Left ventricle myocardium inferior (tissue), 1 donor: Measurements from ENCODE around the gene PRDM2. TPM values are rescaled to one million over a fixed set of nuclear protein-coding genes. Genes with fewer than 3 reads are reported as not detected.

Source experiments
- DNase-seq: peaks from one replicate; pipeline ENCODE4 v3.0.0-alpha.2; 2020
- H3K27ac ChIP-seq: fragments of 200-600 bp; replicated peaks from 2 replicates; pipeline ENCODE4 v1.8.0; 2021
- H3K27me3 ChIP-seq: fragments of 200-600 bp; 2 replicates; pipeline ENCODE4 v1.8.0; 2021; ENCODE audit warnings: low read depth
- H3K36me3 ChIP-seq: fragments of 200-600 bp; 2 replicates; pipeline ENCODE4 v1.8.0; 2021
- H3K4me1 ChIP-seq: fragments of 200-600 bp; 2 replicates; pipeline ENCODE4 v1.8.0; 2021
- H3K4me3 ChIP-seq: fragments of 200-600 bp; 2 replicates; pipeline ENCODE4 v1.8.0; 2021; ENCODE audit warnings: mild to moderate bottlenecking, moderate library complexity
- H3K9me3 ChIP-seq: fragments of 200-600 bp; replicated peaks from 2 replicates; pipeline ENCODE4 v1.8.0; 2021
- intact Hi-C: fragments of 100-400 bp; cut with micrococcal nuclease; formaldehyde crosslinking; loops from one replicate; pipeline ENCODE4 v1.11.0; 2022
- total RNA-seq: library from RNA; stranded (reverse); fragmentation: NEBNext Ultra II Directional; extraction: Animal tissue kit (Norgen Biotek cat#: 25700); gene quantifications from one replicate; pipeline ENCODE4 v1.2.1, GENCODE V29; 2021
- TF ChIP-seq, protein P1 (sequence below): fragments of 200-600 bp; IDR thresholded peaks from 2 replicates; pipeline ENCODE4 v1.8.0; 2021; ENCODE audit warnings: antibody characterized with exemption, mild to moderate bottlenecking, borderline replicate concordance
- donor health status: DM: no; HTN: yes; CAD: no; lungs with severe emphysema.

Gene PRDM2
- total RNA-seq, 1 donor from 2014 or later = 36.1 TPM

DNA sequence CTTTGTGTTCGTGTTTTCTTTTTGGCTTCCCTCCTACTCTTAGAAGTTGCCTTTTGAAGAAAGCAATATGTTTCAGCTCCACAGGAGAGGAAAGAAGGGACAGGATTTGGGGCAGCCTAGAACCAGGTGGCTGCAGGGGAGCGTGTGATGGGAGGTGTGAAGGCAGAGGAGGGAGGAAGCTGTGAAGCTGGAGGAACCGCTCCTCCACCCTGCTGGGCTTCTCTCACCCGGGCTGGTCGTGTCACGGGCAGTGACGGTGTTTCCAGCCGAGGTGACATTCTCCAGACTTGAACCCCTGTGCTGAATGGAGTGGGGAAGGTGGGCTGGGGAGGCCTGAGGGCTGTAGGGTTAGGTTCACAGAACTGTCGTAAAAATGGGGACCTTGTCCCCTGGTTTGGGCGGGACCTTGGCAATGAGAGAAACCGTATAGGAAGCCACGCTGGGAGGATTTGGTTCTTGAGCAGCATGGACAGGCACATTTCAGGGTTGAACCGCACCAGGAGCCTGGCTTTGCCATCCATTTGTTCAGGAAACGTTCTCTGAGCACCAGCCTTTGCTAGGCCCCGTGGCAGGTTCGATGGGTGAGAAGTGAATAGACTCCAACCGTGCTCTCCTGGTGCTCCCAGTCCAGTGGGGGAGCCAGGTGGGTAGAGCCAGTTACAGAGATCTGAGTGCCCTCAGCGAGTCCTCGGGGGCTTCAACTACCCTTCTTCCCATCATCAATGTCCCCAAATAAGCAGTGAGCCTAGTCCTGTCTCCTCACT, 103.0 kb downstream of the PRDM2 start:
- H3K4me1 ChIP-seq = peaks cover 15% of the 10 kb centered on the region
- H3K27ac ChIP-seq = no peak overlapping the region
- H3K9me3 ChIP-seq = no peaks in the 10 kb centered on the region
- no peak overlapping the region for H3K4me3 ChIP-seq
- no peaks in the 10 kb centered on the region for H3K27me3 ChIP-seq
- no peaks in the 10 kb centered on the region for H3K36me3 ChIP-seq
- DNase-seq = no peak
- TF ChIP-seq, protein P1, sequence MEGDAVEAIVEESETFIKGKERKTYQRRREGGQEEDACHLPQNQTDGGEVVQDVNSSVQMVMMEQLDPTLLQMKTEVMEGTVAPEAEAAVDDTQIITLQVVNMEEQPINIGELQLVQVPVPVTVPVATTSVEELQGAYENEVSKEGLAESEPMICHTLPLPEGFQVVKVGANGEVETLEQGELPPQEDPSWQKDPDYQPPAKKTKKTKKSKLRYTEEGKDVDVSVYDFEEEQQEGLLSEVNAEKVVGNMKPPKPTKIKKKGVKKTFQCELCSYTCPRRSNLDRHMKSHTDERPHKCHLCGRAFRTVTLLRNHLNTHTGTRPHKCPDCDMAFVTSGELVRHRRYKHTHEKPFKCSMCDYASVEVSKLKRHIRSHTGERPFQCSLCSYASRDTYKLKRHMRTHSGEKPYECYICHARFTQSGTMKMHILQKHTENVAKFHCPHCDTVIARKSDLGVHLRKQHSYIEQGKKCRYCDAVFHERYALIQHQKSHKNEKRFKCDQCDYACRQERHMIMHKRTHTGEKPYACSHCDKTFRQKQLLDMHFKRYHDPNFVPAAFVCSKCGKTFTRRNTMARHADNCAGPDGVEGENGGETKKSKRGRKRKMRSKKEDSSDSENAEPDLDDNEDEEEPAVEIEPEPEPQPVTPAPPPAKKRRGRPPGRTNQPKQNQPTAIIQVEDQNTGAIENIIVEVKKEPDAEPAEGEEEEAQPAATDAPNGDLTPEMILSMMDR = no peak
- intact Hi-C loops = no loop called here

- intact Hi-C loops = no loop called here
- Histone ChIP-seq H3K36me3 (no peaks in the 10 kb centered on the region), H3K27ac (no peak overlapping the region), H3K4me1 (peaks cover 19% of the 10 kb centered on the region), H3K27me3 (no peaks in the 10 kb centered on the region), H3K9me3 (no peaks in the 10 kb centered on the region), H3K4me3 (no peak overlapping the region)
- DNase-seq = no peak
- TF ChIP-seq, protein P1 = no peak
These were observed 103.7 kb downstream of the PRDM2 start for GRCh38 chr1:13803546-13804239.

DNA sequence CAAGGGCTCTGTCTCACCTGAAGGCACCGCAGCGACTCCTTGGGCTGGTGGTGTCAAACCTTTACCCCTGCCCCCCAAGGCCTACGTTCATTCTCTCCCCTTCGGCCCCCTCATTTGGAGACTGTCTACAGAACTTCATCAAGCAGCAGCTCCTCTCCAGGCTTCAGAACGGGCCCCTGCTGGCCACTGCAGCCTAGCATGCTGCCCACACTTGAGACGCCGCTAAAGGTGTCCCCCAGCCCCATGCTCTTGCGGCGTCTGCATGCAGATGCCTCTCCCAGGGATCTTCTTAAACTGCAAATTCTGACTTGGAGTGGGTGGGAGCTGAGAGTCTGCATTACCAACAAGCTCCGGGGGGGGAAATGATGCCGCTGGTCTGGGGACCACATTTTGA, 104.2 kb downstream of the PRDM2 start:
- no peak for DNase-seq
- H3K27ac ChIP-seq = no peak overlapping the region
- no peaks in the 10 kb centered on the region for H3K9me3 ChIP-seq
- no peaks in the 10 kb centered on the region for H3K27me3 ChIP-seq
- H3K4me3 ChIP-seq = no peak overlapping the region
- intact Hi-C loops = no loop called here
- H3K4me1 ChIP-seq = peaks cover 25% of the 10 kb centered on the region
- TF ChIP-seq, protein P1 = no peak
- H3K36me3 ChIP-seq = no peaks in the 10 kb centered on the region

- H3K4me3 ChIP-seq = no peak overlapping the region
- H3K36me3 ChIP-seq = no peaks in the 10 kb centered on the region
- no peaks in the 10 kb centered on the region for H3K9me3 ChIP-seq
- no peak overlapping the region for H3K27ac ChIP-seq
- intact Hi-C loops = no loop called here
- H3K27me3 ChIP-seq = no peaks in the 10 kb centered on the region
- no peak for DNase-seq
- H3K4me1 ChIP-seq = peaks cover 28% of the 10 kb centered on the region
- TF ChIP-seq, protein P1 = no peak
These were observed 105.4 kb downstream of the PRDM2 start for GRCh38 chr1:13805431-13805830.

GRCh38 chr1:13806108-13806507, 106.1 kb downstream of the PRDM2 start:
- Histone ChIP-seq H3K4me3 (no peak overlapping the region), H3K4me1 (peaks cover 23% of the 10 kb centered on the region), H3K27ac (no peak overlapping the region), H3K9me3 (no peaks in the 10 kb centered on the region), H3K36me3 (no peaks in the 10 kb centered on the region), H3K27me3 (no peaks in the 10 kb centered on the region)
- TF ChIP-seq, protein P1 = no peak
- intact Hi-C loops = no loop called here
- DNase-seq = no peak
